HCT116 (cell line): Measurements from ENCODE around the gene MTA1. TPM values are rescaled to one million over a fixed set of nuclear protein-coding genes. Genes with fewer than 3 reads are reported as not detected.

ENCODE experiments used
- ATAC-seq: fragments of 200-7000 bp; cut with Tn5 transposase; 2 replicates; pipeline ENCODE4 v1.9.1; 2020; ENCODE audit warnings: mild to moderate bottlenecking, moderate library complexity
- BruUV-seq: library from RNA; stranded (reverse); fragments of 400-500 nt; replicated peaks from 2 replicates; lab custom pipeline; 2021; lab: Mats Ljungman, UMichigan
- CTCF ChIA-PET: fragments of 300-600 bp; sonication (Branson Sonifier 250); formaldehyde crosslinking; loops from one replicate; lab custom pipeline; 2021; ENCODE audit warnings: antibody characterized with exemption; lab: Charles Lee
- POLR2A ChIA-PET: fragments of 300-600, 350-600 bp; sonication (Branson Sonifier 250); formaldehyde crosslinking; loops from one replicate; lab custom pipeline; 2021; ENCODE audit warnings: antibody characterized with exemption; lab: Charles Lee
- RAD21 ChIA-PET, 2 experiments: fragments of 300-600 bp; sonication (Branson Sonifier 250); formaldehyde crosslinking; loops; one replicate each; lab custom pipeline; 2023; ENCODE audit warnings: low total read pairs in 2 of 2; ENCODE audit not compliant: uncharacterized antibody in 2 of 2, unreplicated experiment in 2 of 2, low non-redundant PET in 1 of 2; lab: Charles Lee
- DNase-seq: peaks from one replicate; pipeline ENCODE4 v3.0.0-alpha.2; 2010; ENCODE audit warnings: low read depth, low spot score
- H2AFZ ChIP-seq: fragments of 200-600 bp; shearing (Covaris generic), sonication (generic); 2 replicates; pipeline ENCODE4 v1.6.1; 2017; ENCODE audit warnings: low read depth, mixed run types, mixed read lengths, antibody characterized with exemption, low read length; ENCODE audit not compliant: poor library complexity, severe bottlenecking
- H3K27ac ChIP-seq: 2 replicates; pipeline ENCODE4 v1.5.1; 2012; ENCODE audit warnings: low read depth, low read length
- H3K27me3 ChIP-seq: fragments of 200-600 bp; sonication (generic); 2 replicates; pipeline ENCODE4 v1.6.1; 2016; ENCODE audit warnings: mixed run types, low read length, mixed read lengths; ENCODE audit not compliant: insufficient read depth
- H3K36me3 ChIP-seq, 2 experiments: fragments of 200-500 bp in 1 of 2; fragments of 200-600 bp in 1 of 2; sonication (Bioruptor generic) in 1 of 2; sonication (generic) in 1 of 2; 2 replicates each; pipeline versions ENCODE4 v1.5.1 to v1.6.1; 2014 to 2016; ENCODE audit warnings: low read length in 2 of 2, inconsistent platforms in 1 of 2, mixed read lengths in 1 of 2, mixed run types in 1 of 2; ENCODE audit not compliant: insufficient read depth in 2 of 2, control insufficient read depth in 1 of 2
- H3K4me1 ChIP-seq, 2 experiments: fragments of 200-600 bp in 1 of 2; sonication (generic) in 1 of 2; 2 replicates each; pipeline versions ENCODE4 v1.5.1 to v1.6.1; 2012 to 2017; ENCODE audit warnings: low read length in 2 of 2, inconsistent platforms in 1 of 2, mild to moderate bottlenecking in 1 of 2, mixed read lengths in 1 of 2, mixed run types in 1 of 2, moderate library complexity in 1 of 2; ENCODE audit not compliant: insufficient read depth in 2 of 2, control insufficient read depth in 1 of 2
- H3K4me2 ChIP-seq: fragments of 200-600 bp; sonication (generic); 2 replicates; pipeline ENCODE4 v1.6.1; 2017; ENCODE audit warnings: mixed run types, low read length, mixed read lengths
- H3K4me3 ChIP-seq, 2 experiments: fragments of 200-600 bp in 1 of 2; sonication (generic) in 1 of 2; replicated peaks in 1 of 2; 2 replicates each; pipeline ENCODE4 v1.5.1; 2011 to 2016; ENCODE audit warnings: low read length in 2 of 2, control low read depth in 1 of 2, low read depth in 1 of 2, mild to moderate bottlenecking in 1 of 2, mixed read lengths in 1 of 2, mixed run types in 1 of 2
- H3K79me2 ChIP-seq: fragments of 200-600 bp; sonication (generic); 2 replicates; pipeline ENCODE4 v1.6.1; 2017; ENCODE audit warnings: mild to moderate bottlenecking, mixed run types, low read length, moderate library complexity, mixed read lengths; ENCODE audit not compliant: insufficient read depth
- H3K9ac ChIP-seq: fragments of 200-600 bp; sonication (generic); 2 replicates; pipeline ENCODE4 v1.6.1; 2016; ENCODE audit warnings: low read length, mixed read lengths
- H3K9me2 ChIP-seq: fragments of 200-600 bp; sonication (generic), shearing (Covaris generic); 2 replicates; pipeline ENCODE4 v1.6.1; 2017; ENCODE audit warnings: mixed run types, mild to moderate bottlenecking, moderate library complexity; ENCODE audit not compliant: insufficient read depth
- H3K9me3 ChIP-seq, 2 experiments: fragments of 200-500 bp in 1 of 2; fragments of 200-600 bp in 1 of 2; sonication (Bioruptor generic) in 1 of 2; sonication (generic) in 1 of 2; 2 replicates each; pipeline ENCODE4 v1.6.1; 2014 to 2017; ENCODE audit warnings: low read length in 2 of 2, mixed read lengths in 2 of 2, inconsistent platforms in 1 of 2, low read depth in 1 of 2, mild to moderate bottlenecking in 1 of 2, mixed run types in 1 of 2, moderate library complexity in 1 of 2; ENCODE audit not compliant: control insufficient read depth in 1 of 2, insufficient read depth in 1 of 2
- H4K20me1 ChIP-seq: fragments of 200-600 bp; sonication (generic), shearing (Covaris generic); 2 replicates; pipeline ENCODE4 v1.6.1; 2017; ENCODE audit warnings: mixed run types, mild to moderate bottlenecking, moderate library complexity; ENCODE audit not compliant: insufficient read depth
- CBX3 ChIP-seq: IDR thresholded peaks from 2 replicates; pipeline ENCODE4 v1.6.1; 2012; ENCODE audit warnings: low read depth
- EGR1 ChIP-seq: IDR thresholded peaks from 2 replicates; pipeline ENCODE4 v1.6.1; 2012; ENCODE audit warnings: low read depth
- ELF1 ChIP-seq: IDR thresholded peaks from 2 replicates; pipeline ENCODE4 v1.6.1; 2012; ENCODE audit warnings: low read depth, borderline replicate concordance
- EZH2 ChIP-seq: fragments of 200-600 bp; sonication (generic); IDR thresholded peaks from 2 replicates; pipeline ENCODE4 v1.6.1; 2017; ENCODE audit warnings: antibody characterized with exemption, mixed run types
- FOSL1 ChIP-seq: IDR thresholded peaks from 2 replicates; pipeline ENCODE4 v1.6.1; 2012; ENCODE audit warnings: low read depth
- JUND ChIP-seq: IDR thresholded peaks from 2 replicates; pipeline ENCODE4 v1.6.1; 2012
- RAD21 ChIP-seq: IDR thresholded peaks from 2 replicates; pipeline ENCODE4 v1.6.1; 2012; ENCODE audit warnings: low read depth, mild to moderate bottlenecking
- REST ChIP-seq: IDR thresholded peaks from 2 replicates; pipeline ENCODE4 v1.6.1; 2012; ENCODE audit warnings: low read depth
- SIN3A ChIP-seq: IDR thresholded peaks from 2 replicates; pipeline ENCODE4 v1.6.1; 2012; ENCODE audit warnings: low read depth
- SP1 ChIP-seq: IDR thresholded peaks from 2 replicates; pipeline ENCODE4 v1.6.1; 2012; ENCODE audit warnings: low read depth
- SRF ChIP-seq: IDR thresholded peaks from 2 replicates; pipeline ENCODE4 v1.6.1; 2012; ENCODE audit warnings: low read depth
- YY1 ChIP-seq: IDR thresholded peaks from 2 replicates; pipeline ENCODE4 v1.6.1; 2011; ENCODE audit warnings: low read length, low read depth, moderate library complexity, mild to moderate bottlenecking; ENCODE audit not compliant: insufficient replicate concordance; ENCODE audit errors: extremely low read depth
- ZFX ChIP-seq: fragments of 450-650 bp; IDR thresholded peaks from 2 replicates; pipeline ENCODE4 v1.6.1; 2017
- intact Hi-C: fragments of 100-400 bp; cut with micrococcal nuclease; formaldehyde crosslinking; loops from 2 replicates; pipeline ENCODE4 v1.10.0; 2022
- total RNA-seq: library from RNA; stranded (reverse); gene quantifications from one replicate; pipeline ENCODE4 v1.2.1, GENCODE V29; 2021; ENCODE audit not compliant: unreplicated experiment

MTA1 gene
- total RNA-seq, 1 experiment from 2014 or later = 229 TPM

- CTCF ChIA-PET = no interaction called here
- TF ChIP-seq CBX3 = no peak
- no peak for TF ChIP-seq FOSL1
- no peak for TF ChIP-seq ELF1
- no peak for TF ChIP-seq SIN3A
- no peak for TF ChIP-seq SP1
- TF ChIP-seq RAD21 = no peak
- no peak for TF ChIP-seq REST
- TF ChIP-seq JUND = no peak
- TF ChIP-seq EGR1 = no peak
- no peak for TF ChIP-seq YY1
- TF ChIP-seq SRF = no peak
- TF ChIP-seq EZH2 = no peak
- no peak for TF ChIP-seq ZFX
- Histone ChIP-seq H3K9me3 (no peaks in the 10 kb centered on the region), H3K4me3 (no peak overlapping the region), H4K20me1 (no peaks in the 10 kb centered on the region; the same call in 1 of the 2 replicates), H3K27me3 (no peaks in the 10 kb centered on the region), H2AFZ (no peak overlapping the region), H3K4me2 (no peak overlapping the region), H3K79me2 (peaks cover 30% of the 10 kb centered on the region), H3K9me2 (no peaks in the 10 kb centered on the region), H3K4me1 (peaks cover 16 to 35% of the 10 kb centered on the region in 2 experiments), H3K27ac (no peak overlapping the region), H3K36me3 (peaks cover 0 to 13% of the 10 kb centered on the region in 2 experiments; a peak in 2 of 4 replicates), H3K9ac (no peak overlapping the region)
- RAD21 ChIA-PET = no interaction called here
- no TSS peak for BruUV-seq
- POLR2A ChIA-PET = no interaction called here
- ATAC-seq (no peak), DNase-seq (no peak)
- intact Hi-C loops = no loop called here
These were observed 1.9 kb upstream of the MTA1 start for GRCh38 chr14:105417690-105418121.
